Spleen (tissue), 11 donors: ENCODE results near the gene CRB2. TPM values are rescaled to one million over a fixed set of nuclear protein-coding genes. Genes with fewer than 3 reads are reported as not detected.

Source experiments
- DNase-seq: peaks from one replicate; pipeline ENCODE4 v3.0.0-alpha.2; 2020
- H3K27ac ChIP-seq, 8 donors: fragments of 200-600 bp; sonication (generic) in 7 of 8; 1 replicate in 4 of 8; 2 replicates in 4 of 8; pipeline versions ENCODE4 v1.5.0 to v1.8.0; 2016 to 2021; ENCODE audit warnings: inconsistent platforms in 4 of 8, mild to moderate bottlenecking in 4 of 8, moderate library complexity in 1 of 8
- H3K27me3 ChIP-seq, 7 donors: fragments of 200-600 bp; sonication (generic) in 6 of 7; replicated peaks in 1 of 7; 1 replicate in 4 of 7; 2 replicates in 3 of 7; pipeline versions ENCODE4 v1.5.0 to v1.8.0; 2016 to 2021; ENCODE audit warnings: inconsistent platforms in 3 of 7, mild to moderate bottlenecking in 1 of 7
- H3K36me3 ChIP-seq, 6 donors: fragments of 200-600 bp; sonication (generic) in 5 of 6; 1 replicate in 4 of 6; 2 replicates in 2 of 6; pipeline versions ENCODE4 v1.5.0 to v1.8.0; 2016 to 2021; ENCODE audit warnings: inconsistent platforms in 2 of 6
- H3K4me1 ChIP-seq, 6 donors: fragments of 200-600 bp; sonication (generic) in 5 of 6; 1 replicate in 3 of 6; 2 replicates in 3 of 6; pipeline versions ENCODE4 v1.5.0 to v1.8.0; 2016 to 2021; ENCODE audit warnings: inconsistent platforms in 3 of 6
- H3K4me3 ChIP-seq, 8 donors: fragments of 200-600 bp; sonication (generic) in 7 of 8; 1 replicate in 4 of 8; 2 replicates in 4 of 8; pipeline versions ENCODE4 v1.5.0 to v1.8.0; 2016 to 2021; ENCODE audit warnings: inconsistent platforms in 4 of 8, mild to moderate bottlenecking in 4 of 8, moderate library complexity in 2 of 8
- H3K9me3 ChIP-seq, 8 donors: fragments of 200-600 bp; sonication (generic) in 7 of 8; 1 replicate in 4 of 8; 2 replicates in 4 of 8; pipeline versions ENCODE4 v1.5.0 to v1.8.0; 2016 to 2021; ENCODE audit warnings: inconsistent platforms in 4 of 8
- CTCF ChIP-seq, 11 experiments: fragments of 200-600 bp in 7 of 11; fragments of 450-650 bp in 4 of 11; sonication (generic) in 4 of 11; IDR thresholded peaks in 8 of 11; conservative IDR thresholded peaks in 3 of 11; 1 replicate in 7 of 11; 2 replicates in 4 of 11; pipeline versions ENCODE4 v1.4.0 to v1.8.0; 2016 to 2021; ENCODE audit warnings: antibody characterized with exemption in 11 of 11, inconsistent platforms in 4 of 11, mild to moderate bottlenecking in 1 of 11
- POLR2A ChIP-seq, 3 donors: fragments of 450-650 bp; IDR thresholded peaks; one replicate each; pipeline ENCODE4 v1.5.1; 2017; ENCODE audit warnings: antibody characterized with exemption in 3 of 3, mild to moderate bottlenecking in 1 of 3
- POLR2AphosphoS5 ChIP-seq, 3 donors: sonication (generic); formaldehyde crosslinking; IDR thresholded peaks; one replicate each; pipeline ENCODE4 v1.5.1; 2017; ENCODE audit warnings: antibody characterized with exemption in 3 of 3
- WGBS, 5 donors: extraction: QIAGEN DNeasy Blood & Tissue Kit in 3 of 5; methylation state at CpG; one replicate each; pipeline versions ENCODE4 v1.1.5 to v1.1.7; 2013 to 2018; 5-methylcytosine and 5-hydroxymethylcytosine counted together
- intact Hi-C: fragments of 100-400 bp; cut with DNase I; formaldehyde crosslinking; loops from one replicate; pipeline ENCODE4 v1.15.0; 2023; ENCODE audit warnings: low total_unique reads
- polyA plus RNA-seq, 3 donors: library from polyadenylated mRNA; stranded (reverse); fragments of 200-250 nt; gene quantifications; one replicate each; pipeline ENCODE4 v1.2.1, GENCODE V29; 2013
- total RNA-seq, 7 donors: library from RNA; depleted of rRNA in 3 of 7; stranded (reverse); fragments of >200 nt in 3 of 7; fragmentation: NEBNext Ultra II Directional in 4 of 7; extraction: Animal tissue kit (Norgen Biotek cat#: 25700) in 4 of 7; gene quantifications; one replicate each; pipeline versions ENCODE4 v1.1.0 to v1.2.1, GENCODE V29; 2016 to 2021
- donor health status: healthy with polysubstance abuse.
- donor health status: DM: no; HTN: no; CAD: no; lungs with moderate emphysema.
- donor health status: DM: no; HTN: no; CAD: no.
- donor health status: Bipolar disorder and iron deficiency.
- donor health status: healthy.
- donor health status: DM: no; HTN: no; CAD: no.
- donor health status: DM: yes; HTN: yes; CAD: no.

The CRB2 gene
- total and polyA plus RNA-seq, 10 donors, result 0.34 to 3.0 (median 1.6) TPM

- Histone ChIP-seq H3K36me3 (no peaks in the 10 kb centered on the region), H3K27me3 (no peaks in the 10 kb centered on the region), H3K9me3 (no peaks in the 10 kb centered on the region), H3K4me1 (peaks cover 3 to 75% (median 41%) of the 10 kb centered on the region in 6 donors), H3K27ac (peak overlapping the region in 5 of 8 donors; percentile 55 to 76 (median 70)), H3K4me3 (no peak overlapping the region)
- intact Hi-C loops, result no loop called here
- 73 to 84% (median 83%) methylated on average over 7 of the region's 7 CpGs for WGBS, 5 donors
- no peak for TF ChIP-seq POLR2AphosphoS5 (IDR thresholded peaks at IDR 0.05)
- no peak for DNase-seq
Measured at GRCh38 chr9:123321616-123322272, 34.3 kb upstream of the CRB2 start.

- no peaks in the 10 kb centered on the region for H3K9me3 ChIP-seq
- no peaks in the 10 kb centered on the region for H3K36me3 ChIP-seq
- 22 to 27% (median 25%) methylated on average over 9 to 11 of the region's 11 CpGs for WGBS, 5 donors
- peaks cover 0 to 73% (median 44%) of the 10 kb centered on the region in 6 donors for H3K4me1 ChIP-seq
- no peaks in the 10 kb centered on the region for H3K27me3 ChIP-seq
- peak overlapping the region; percentile 32 to 76 (median 56) for H3K27ac ChIP-seq
- no peak for TF ChIP-seq CTCF (IDR thresholded peaks at IDR 0.05 in 8 of 11, conservative IDR thresholded peaks at IDR 0.05 in 3 of 11)
- no peak for TF ChIP-seq POLR2A (IDR thresholded peaks at IDR 0.05)
- TF ChIP-seq POLR2AphosphoS5 (IDR thresholded peaks at IDR 0.05), result peak; percentile 4 to 65 (median 59)
- peak overlapping the region in 1 of 8 donors; percentile 40 for H3K4me3 ChIP-seq
- DNase-seq, result peak; percentile 86
- intact Hi-C loops, result no loop called here
Measured at GRCh38 chr9:123322273-123323195, 33.5 kb upstream of the CRB2 start.

- Histone ChIP-seq H3K9me3 (no peaks in the 10 kb centered on the region), H3K4me3 (peak overlapping the region in 1 of 8 donors; percentile 40), H3K27me3 (no peaks in the 10 kb centered on the region), H3K4me1 (peaks cover 0 to 64% (median 40%) of the 10 kb centered on the region in 6 donors), H3K36me3 (no peaks in the 10 kb centered on the region), H3K27ac (peak overlapping the region in 7 of 8 donors; percentile 40 to 76 (median 58))
- no peak for TF ChIP-seq POLR2A (IDR thresholded peaks at IDR 0.05)
- no peak for TF ChIP-seq CTCF (IDR thresholded peaks at IDR 0.05 in 8 of 11, conservative IDR thresholded peaks at IDR 0.05 in 3 of 11)
- no peak for TF ChIP-seq POLR2AphosphoS5 (IDR thresholded peaks at IDR 0.05)
- WGBS, 5 donors, result 60 to 66% (median 64%) methylated on average over 13 of the region's 13 CpGs
- intact Hi-C loops, result no loop called here
- DNase-seq, result no peak
Measured at GRCh38 chr9:123323196-123324013, 32.6 kb upstream of the CRB2 start.

GRCh38 chr9:123324767-123325183 is 31.2 kb upstream of the CRB2 start:
- Histone ChIP-seq H3K27ac (no peak overlapping the region), H3K36me3 (no peaks in the 10 kb centered on the region), H3K27me3 (no peaks in the 10 kb centered on the region), H3K9me3 (no peaks in the 10 kb centered on the region), H3K4me1 (peaks cover 0 to 68% (median 39%) of the 10 kb centered on the region in 6 donors), H3K4me3 (no peak overlapping the region)
- WGBS, 5 donors, result 77 to 94% (median 90%) methylated on average over 10 of the region's 10 CpGs
- DNase-seq, result no peak
- no peak for TF ChIP-seq POLR2AphosphoS5 (IDR thresholded peaks at IDR 0.05)
- no peak for TF ChIP-seq CTCF (IDR thresholded peaks at IDR 0.05 in 8 of 11, conservative IDR thresholded peaks at IDR 0.05 in 3 of 11)
- TF ChIP-seq POLR2A (IDR thresholded peaks at IDR 0.05), result no peak
- intact Hi-C loops, result no loop called here
